Spleen (tissue), 11 donors: ENCODE measurements around the gene TNFAIP2. TPM values are rescaled to one million over a fixed set of nuclear protein-coding genes. Genes with fewer than 3 reads are reported as not detected.
A peak's percentile ranks its signal among the peaks of the same experiment; 100 is the strongest.

ENCODE experiments used
- DNase-seq: peaks from one replicate; pipeline ENCODE4 v3.0.0-alpha.2; 2020
- H3K27ac ChIP-seq, 8 donors: fragments of 200-600 bp; sonication (generic) in 7 of 8; 1 replicate in 4 of 8; 2 replicates in 4 of 8; pipeline versions ENCODE4 v1.5.0 to v1.8.0; 2016 to 2021; ENCODE audit warnings: inconsistent platforms in 4 of 8, mild to moderate bottlenecking in 4 of 8, moderate library complexity in 1 of 8
- H3K27me3 ChIP-seq, 7 donors: fragments of 200-600 bp; sonication (generic) in 6 of 7; replicated peaks in 1 of 7; 1 replicate in 4 of 7; 2 replicates in 3 of 7; pipeline versions ENCODE4 v1.5.0 to v1.8.0; 2016 to 2021; ENCODE audit warnings: inconsistent platforms in 3 of 7, mild to moderate bottlenecking in 1 of 7
- H3K36me3 ChIP-seq, 6 donors: fragments of 200-600 bp; sonication (generic) in 5 of 6; 1 replicate in 4 of 6; 2 replicates in 2 of 6; pipeline versions ENCODE4 v1.5.0 to v1.8.0; 2016 to 2021; ENCODE audit warnings: inconsistent platforms in 2 of 6
- H3K4me1 ChIP-seq, 6 donors: fragments of 200-600 bp; sonication (generic) in 5 of 6; 1 replicate in 3 of 6; 2 replicates in 3 of 6; pipeline versions ENCODE4 v1.5.0 to v1.8.0; 2016 to 2021; ENCODE audit warnings: inconsistent platforms in 3 of 6
- H3K4me3 ChIP-seq, 8 donors: fragments of 200-600 bp; sonication (generic) in 7 of 8; 1 replicate in 4 of 8; 2 replicates in 4 of 8; pipeline versions ENCODE4 v1.5.0 to v1.8.0; 2016 to 2021; ENCODE audit warnings: inconsistent platforms in 4 of 8, mild to moderate bottlenecking in 4 of 8, moderate library complexity in 2 of 8
- H3K9me3 ChIP-seq, 8 donors: fragments of 200-600 bp; sonication (generic) in 7 of 8; 1 replicate in 4 of 8; 2 replicates in 4 of 8; pipeline versions ENCODE4 v1.5.0 to v1.8.0; 2016 to 2021; ENCODE audit warnings: inconsistent platforms in 4 of 8
- CTCF ChIP-seq, 11 experiments: fragments of 200-600 bp in 7 of 11; fragments of 450-650 bp in 4 of 11; sonication (generic) in 4 of 11; IDR thresholded peaks in 8 of 11; conservative IDR thresholded peaks in 3 of 11; 1 replicate in 7 of 11; 2 replicates in 4 of 11; pipeline versions ENCODE4 v1.4.0 to v1.8.0; 2016 to 2021; ENCODE audit warnings: antibody characterized with exemption in 11 of 11, inconsistent platforms in 4 of 11, mild to moderate bottlenecking in 1 of 11
- POLR2A ChIP-seq, 3 donors: fragments of 450-650 bp; IDR thresholded peaks; one replicate each; pipeline ENCODE4 v1.5.1; 2017; ENCODE audit warnings: antibody characterized with exemption in 3 of 3, mild to moderate bottlenecking in 1 of 3
- POLR2AphosphoS5 ChIP-seq, 3 donors: sonication (generic); formaldehyde crosslinking; IDR thresholded peaks; one replicate each; pipeline ENCODE4 v1.5.1; 2017; ENCODE audit warnings: antibody characterized with exemption in 3 of 3
- WGBS, 5 donors: extraction: QIAGEN DNeasy Blood & Tissue Kit in 3 of 5; methylation state at CpG; one replicate each; pipeline versions ENCODE4 v1.1.5 to v1.1.7; 2013 to 2018; 5-methylcytosine and 5-hydroxymethylcytosine counted together
- intact Hi-C: fragments of 100-400 bp; cut with DNase I; formaldehyde crosslinking; loops from one replicate; pipeline ENCODE4 v1.15.0; 2023; ENCODE audit warnings: low total_unique reads
- polyA plus RNA-seq, 3 donors: library from polyadenylated mRNA; stranded (reverse); fragments of 200-250 nt; gene quantifications; one replicate each; pipeline ENCODE4 v1.2.1, GENCODE V29; 2013
- total RNA-seq, 7 donors: library from RNA; depleted of rRNA in 3 of 7; stranded (reverse); fragments of >200 nt in 3 of 7; fragmentation: NEBNext Ultra II Directional in 4 of 7; extraction: Animal tissue kit (Norgen Biotek cat#: 25700) in 4 of 7; gene quantifications; one replicate each; pipeline versions ENCODE4 v1.1.0 to v1.2.1, GENCODE V29; 2016 to 2021
- donor health status: healthy with polysubstance abuse.
- donor health status: DM: no; HTN: no; CAD: no; lungs with moderate emphysema.
- donor health status: DM: no; HTN: no; CAD: no.
- donor health status: Bipolar disorder and iron deficiency.
- donor health status: healthy.
- donor health status: DM: no; HTN: no; CAD: no.
- donor health status: DM: yes; HTN: yes; CAD: no.

TNFAIP2 gene
- total and polyA plus RNA-seq, 10 donors = 90.2 to 410 (median 268) TPM

DNA sequence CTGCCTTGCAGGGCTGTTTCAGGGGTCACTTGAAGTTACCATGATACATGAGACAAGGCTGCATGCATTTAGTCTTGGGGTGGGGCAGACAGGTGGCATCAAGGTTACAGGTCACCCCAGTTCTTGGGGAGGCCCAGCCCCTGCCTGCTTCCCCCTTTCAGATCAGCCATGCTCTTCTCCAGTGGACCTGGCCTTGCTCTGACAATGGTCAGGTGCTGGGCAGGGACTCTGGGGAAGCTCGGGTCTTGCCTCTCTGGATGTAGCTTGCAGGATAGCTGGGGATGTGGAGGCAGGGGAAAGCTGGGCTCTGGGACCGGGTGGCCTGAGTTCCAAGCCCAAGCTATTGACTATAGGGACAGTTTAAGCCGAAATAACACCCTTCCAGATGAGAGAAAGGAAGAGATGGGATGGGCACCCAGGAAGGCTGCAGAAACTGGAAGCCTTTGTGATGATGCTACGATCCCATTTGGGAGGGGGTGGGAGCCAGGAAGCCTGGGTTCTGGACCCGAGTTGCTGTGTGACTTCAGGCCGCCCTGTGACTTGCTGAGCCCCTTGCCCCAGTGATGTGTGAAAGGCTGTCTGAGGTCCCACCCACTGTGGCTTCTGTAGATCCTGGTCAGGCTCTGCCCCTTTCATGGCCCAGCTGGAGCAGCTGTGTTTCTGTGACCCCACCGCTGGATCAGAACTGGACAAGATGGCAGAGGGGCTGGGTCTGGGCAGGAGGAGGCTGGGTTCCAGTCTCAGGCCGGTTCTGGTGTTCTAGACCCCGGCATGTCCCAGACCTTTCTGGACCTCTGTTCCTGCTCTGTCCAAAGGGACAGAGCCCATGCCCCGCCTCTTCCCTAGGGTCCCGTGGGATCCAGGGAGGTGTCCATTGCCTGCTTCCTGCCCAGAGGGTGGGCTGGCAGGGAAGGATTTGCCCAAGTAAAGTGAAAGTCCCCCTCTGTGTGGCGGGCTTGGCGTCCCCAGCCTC, 2.1 kb downstream of the TNFAIP2 start:
- TF ChIP-seq POLR2AphosphoS5 (IDR thresholded peaks at IDR 0.05) = no peak
- no peak for TF ChIP-seq POLR2A (IDR thresholded peaks at IDR 0.05)
- no peak for TF ChIP-seq CTCF (IDR thresholded peaks at IDR 0.05 in 8 of 11, conservative IDR thresholded peaks at IDR 0.05 in 3 of 11)
- WGBS, 5 donors = 86 to 92% (median 89%) methylated on average over 9 to 13 of the region's 13 CpGs
- Histone ChIP-seq H3K27me3 (peaks cover 0 to 40% (median 18%) of the 10 kb centered on the region in 7 donors), H3K4me1 (peaks cover 35 to 92% (median 76%) of the 10 kb centered on the region in 6 donors), H3K4me3 (peak overlapping the region in 3 of 8 donors; percentile 65 to 77 (median 68)), H3K9me3 (no peaks in the 10 kb centered on the region), H3K27ac (peak overlapping the region in 1 of 8 donors; percentile 95), H3K36me3 (peaks cover 0 to 47% (median 7%) of the 10 kb centered on the region in 6 donors)
- DNase-seq = peak; percentile 69
- intact Hi-C loops = no loop called here

- peaks cover 26 to 92% (median 72%) of the 10 kb centered on the region in 6 donors for H3K4me1 ChIP-seq
- peak overlapping the region in 1 of 8 donors; percentile 68 for H3K4me3 ChIP-seq
- WGBS, 5 donors = 83 to 93% (median 91%) methylated on average over 20 to 22 of the region's 22 CpGs
- intact Hi-C loops = no loop called here
- TF ChIP-seq POLR2AphosphoS5 (IDR thresholded peaks at IDR 0.05) (peak in 1 of 3 donors; percentile 37), CTCF (IDR thresholded peaks at IDR 0.05 in 8 of 11, conservative IDR thresholded peaks at IDR 0.05 in 3 of 11) (no peak)
- peak; percentile 78 for DNase-seq
- peaks cover 0 to 37% (median 18%) of the 10 kb centered on the region in 7 donors for H3K27me3 ChIP-seq
- peaks cover 0 to 56% (median 14%) of the 10 kb centered on the region in 6 donors for H3K36me3 ChIP-seq
- H3K27ac ChIP-seq = no peak overlapping the region
- H3K9me3 ChIP-seq = no peaks in the 10 kb centered on the region
Measured at GRCh38 chr14:103126088-103126872, 3.0 kb downstream of the TNFAIP2 start.

GRCh38 chr14:103126873-103127304, 3.6 kb downstream of the TNFAIP2 start:
- Histone ChIP-seq H3K27ac (no peak overlapping the region), H3K4me3 (no peak overlapping the region), H3K36me3 (peaks cover 0 to 62% (median 14%) of the 10 kb centered on the region in 6 donors), H3K27me3 (peaks cover 0 to 31% (median 18%) of the 10 kb centered on the region in 7 donors), H3K4me1 (peaks cover 20 to 92% (median 68%) of the 10 kb centered on the region in 6 donors), H3K9me3 (no peaks in the 10 kb centered on the region)
- TF ChIP-seq POLR2A (IDR thresholded peaks at IDR 0.05) (no peak), CTCF (IDR thresholded peaks at IDR 0.05 in 8 of 11, conservative IDR thresholded peaks at IDR 0.05 in 3 of 11) (no peak), POLR2AphosphoS5 (IDR thresholded peaks at IDR 0.05) (peak in 1 of 3 donors; percentile 0)
- WGBS, 5 donors = 84 to 97% (median 86%) methylated on average over 51 to 62 of the region's 62 CpGs
- intact Hi-C loops = no loop called here
- DNase-seq = peak; percentile 71
